Measurements from ENCODE around the gene ZKSCAN8. TPM values are rescaled to one million over a fixed set of nuclear protein-coding genes. Genes with fewer than 3 reads are reported as not detected.
"Not testable (repeated sequence)": the region's sequence is repeated elsewhere in the genome, so short reads cannot be mapped to it uniquely, and the experiment has no call there.

ZKSCAN8 gene
- 10.2 TPM for polyA plus RNA-seq (2013, experiment 1 of 2)
- 10.4 TPM for polyA plus RNA-seq (2013, experiment 2 of 2)

- no peaks in the 10 kb centered on the region for H3K27me3 ChIP-seq (ENCODE audit: insufficient read depth, low read length, poor library complexity)
- no peak within 1 kb of the TSS for H2BK15ac ChIP-seq (replicated peaks; ENCODE audit: low read depth)
- no peak within 1 kb of the TSS for H4K8ac ChIP-seq (ENCODE audit: low read depth, low read length)
- H3K79me2 ChIP-seq (ENCODE audit: control insufficient read depth, insufficient read depth, low read length), result peaks cover 17% of the 10 kb centered on the region
- H3K27ac ChIP-seq (ENCODE audit: low read depth, low read length), result peak within 1 kb of the TSS; percentile 4
- H3K4me2 ChIP-seq (ENCODE audit: low read length), result peak within 1 kb of the TSS; percentile 37
- peak within 1 kb of the TSS; percentile 73 for H3K4me3 ChIP-seq (ENCODE audit: low read length)
- H2BK120ac ChIP-seq (ENCODE audit: low read depth, low read length), result no peak within 1 kb of the TSS
- H4K5ac ChIP-seq (ENCODE audit: low read length), result no peak within 1 kb of the TSS
- WGBS (ENCODE audit: extremely low coverage, insufficient coverage, low lambda C conversion rate), result no CpG with 5 or more reads among the region's 52 CpGs
- no peaks in the 10 kb centered on the region for H3K4me1 ChIP-seq (ENCODE audit: control insufficient read depth, low read depth, low read length)
- H3K18ac ChIP-seq (ENCODE audit: low read length), result peak within 1 kb of the TSS; percentile 9
- no peak within 1 kb of the TSS for H2AK5ac ChIP-seq (ENCODE audit: low read length)
- H3K79me1 ChIP-seq (ENCODE audit: low read length), result peaks cover 6% of the 10 kb centered on the region
- peak within 1 kb of the TSS; percentile 86 for H3K9ac ChIP-seq (ENCODE audit: low read length)
- peaks cover 1% of the 10 kb centered on the region for H3K36me3 ChIP-seq (ENCODE audit: control insufficient read depth, insufficient read depth, low read length)
- no peak within 1 kb of the TSS for H3K4ac ChIP-seq (ENCODE audit: low read depth, low read length)
- no peak within 1 kb of the TSS for H3K23ac ChIP-seq (ENCODE audit: low read length)
- peak within 1 kb of the TSS; percentile 95 for H3K56ac ChIP-seq (ENCODE audit: low read length)
- peak; percentile 98 for DNase-seq
- peak within 1 kb of the TSS; percentile 21 for H2BK5ac ChIP-seq (ENCODE audit: low read length)
These were observed at the start of gene ZKSCAN8 for GRCh38 chr6:28141500-28142329. TSS of gene ZKSCAN8 (plus strand) at chr6:28141883. CDS start at chr6:28148408, 6,525 bp downstream.

- not testable (repeated sequence) for H2BK120ac ChIP-seq (ENCODE audit: low read depth, low read length); H3K79me1 ChIP-seq (ENCODE audit: low read length); H4K5ac ChIP-seq (ENCODE audit: low read length); H3K4me1 ChIP-seq (ENCODE audit: control insufficient read depth, low read depth, low read length); DNase-seq; H4K8ac ChIP-seq (ENCODE audit: low read depth, low read length); H2BK5ac ChIP-seq (ENCODE audit: low read length); H3K4ac ChIP-seq (ENCODE audit: low read depth, low read length); H3K36me3 ChIP-seq (ENCODE audit: control insufficient read depth, insufficient read depth, low read length); H3K27ac ChIP-seq (ENCODE audit: low read depth, low read length); H2BK15ac ChIP-seq (replicated peaks; ENCODE audit: low read depth); H3K27me3 ChIP-seq (ENCODE audit: insufficient read depth, low read length, poor library complexity); H3K18ac ChIP-seq (ENCODE audit: low read length); H3K9ac ChIP-seq (ENCODE audit: low read length); H3K4me3 ChIP-seq (ENCODE audit: low read length); H3K56ac ChIP-seq (ENCODE audit: low read length); H3K4me2 ChIP-seq (ENCODE audit: low read length); H3K79me2 ChIP-seq (ENCODE audit: control insufficient read depth, insufficient read depth, low read length); H2AK5ac ChIP-seq (ENCODE audit: low read length); H3K23ac ChIP-seq (ENCODE audit: low read length)
- no CpG with 5 or more reads among the region's 7 CpGs for WGBS (ENCODE audit: extremely low coverage, insufficient coverage, low lambda C conversion rate)
These were observed 39.5 kb upstream of the ZKSCAN8 start for GRCh38 chr6:28102222-28102621.

DNA sequence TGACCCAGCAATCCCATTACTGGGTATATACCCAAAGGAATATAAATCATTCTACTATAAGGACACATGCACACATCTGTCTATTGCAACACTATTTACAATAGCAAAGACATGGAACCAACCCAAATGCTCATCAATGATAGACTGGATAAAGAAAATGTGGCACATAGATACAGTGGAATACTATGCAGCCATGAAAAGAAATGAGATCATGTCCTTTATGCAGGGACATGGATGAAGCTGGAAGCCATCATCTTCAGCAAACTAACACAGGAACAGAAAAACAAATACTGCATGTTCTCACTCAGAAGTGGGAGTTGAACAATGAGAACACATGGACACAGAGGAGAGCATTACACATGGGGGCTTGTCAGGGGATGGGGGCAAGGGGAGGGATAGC, 39.0 kb upstream of the ZKSCAN8 start:
- not testable (repeated sequence) for H2BK5ac ChIP-seq (ENCODE audit: low read length); H3K36me3 ChIP-seq (ENCODE audit: control insufficient read depth, insufficient read depth, low read length); H4K5ac ChIP-seq (ENCODE audit: low read length); DNase-seq; H3K18ac ChIP-seq (ENCODE audit: low read length); H3K27me3 ChIP-seq (ENCODE audit: insufficient read depth, low read length, poor library complexity); H3K79me2 ChIP-seq (ENCODE audit: control insufficient read depth, insufficient read depth, low read length); H3K56ac ChIP-seq (ENCODE audit: low read length); H3K4me3 ChIP-seq (ENCODE audit: low read length); H4K8ac ChIP-seq (ENCODE audit: low read depth, low read length); H3K4ac ChIP-seq (ENCODE audit: low read depth, low read length); H3K23ac ChIP-seq (ENCODE audit: low read length); H3K4me1 ChIP-seq (ENCODE audit: control insufficient read depth, low read depth, low read length); H2AK5ac ChIP-seq (ENCODE audit: low read length); H3K27ac ChIP-seq (ENCODE audit: low read depth, low read length); H2BK120ac ChIP-seq (ENCODE audit: low read depth, low read length); H3K9ac ChIP-seq (ENCODE audit: low read length); H2BK15ac ChIP-seq (replicated peaks; ENCODE audit: low read depth); H3K79me1 ChIP-seq (ENCODE audit: low read length); H3K4me2 ChIP-seq (ENCODE audit: low read length)

DNA sequence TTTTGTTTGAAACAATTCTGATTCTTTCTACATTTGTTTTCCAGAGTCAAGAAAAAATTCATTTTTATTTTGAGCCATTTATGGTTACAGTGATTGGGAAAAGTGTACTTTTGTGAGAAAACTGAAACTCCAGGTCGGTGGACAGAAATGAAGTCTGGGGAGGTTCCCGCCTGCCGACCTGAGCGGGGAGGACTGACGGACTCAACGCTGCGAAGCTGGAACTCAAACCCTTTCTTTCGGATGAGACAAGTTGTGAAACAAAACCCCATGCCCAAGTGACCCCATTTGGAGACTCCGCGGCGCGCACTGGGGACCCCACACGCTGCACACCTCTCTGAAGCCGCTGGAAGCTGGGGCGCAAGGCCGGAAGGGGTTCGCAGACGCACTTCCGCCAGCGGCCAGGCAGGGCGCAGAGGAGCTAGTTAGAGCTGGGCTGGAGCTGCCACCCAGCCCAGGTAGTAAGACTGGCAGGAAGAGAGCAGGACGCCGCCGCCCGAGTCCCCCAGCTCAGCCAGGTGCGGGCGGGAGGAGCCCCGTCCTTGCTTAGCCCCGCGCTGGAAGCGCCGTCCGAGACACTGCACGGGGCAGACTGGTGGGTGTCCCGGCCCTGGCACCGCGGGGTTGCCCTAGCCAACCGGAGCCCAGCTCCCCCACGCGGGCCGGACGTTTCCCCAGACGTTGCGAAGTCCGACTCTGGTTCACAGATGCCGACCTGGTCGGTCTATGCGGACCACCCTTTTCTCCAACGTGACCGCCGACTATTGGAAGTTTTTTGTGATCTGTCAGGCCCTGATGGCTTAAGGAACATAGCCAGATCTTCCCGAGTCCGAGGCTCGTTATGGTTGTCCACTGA, 37.1 kb upstream of the ZKSCAN8 start:
- no peaks in the 10 kb centered on the region for H3K4me1 ChIP-seq (ENCODE audit: control insufficient read depth, low read depth, low read length)
- no peaks in the 10 kb centered on the region for H3K79me2 ChIP-seq (ENCODE audit: control insufficient read depth, insufficient read depth, low read length)
- H3K56ac ChIP-seq (ENCODE audit: low read length), result peak overlapping the region; percentile 95
- no peaks in the 10 kb centered on the region for H3K27me3 ChIP-seq (ENCODE audit: insufficient read depth, low read length, poor library complexity)
- H3K23ac ChIP-seq (ENCODE audit: low read length), result no peak overlapping the region
- peak; percentile 86 for DNase-seq
- H2BK120ac ChIP-seq (ENCODE audit: low read depth, low read length), result no peak overlapping the region
- WGBS (ENCODE audit: extremely low coverage, insufficient coverage, low lambda C conversion rate), result no CpG with 5 or more reads among the region's 54 CpGs
- no peak overlapping the region for H2AK5ac ChIP-seq (ENCODE audit: low read length)
- no peaks in the 10 kb centered on the region for H3K79me1 ChIP-seq (ENCODE audit: low read length)
- no peak overlapping the region for H3K4ac ChIP-seq (ENCODE audit: low read depth, low read length)
- H3K36me3 ChIP-seq (ENCODE audit: control insufficient read depth, insufficient read depth, low read length), result no peaks in the 10 kb centered on the region
- H2BK15ac ChIP-seq (replicated peaks; ENCODE audit: low read depth), result no peak overlapping the region
- H4K8ac ChIP-seq (ENCODE audit: low read depth, low read length), result no peak overlapping the region
- H3K18ac ChIP-seq (ENCODE audit: low read length), result peak overlapping the region; percentile 54
- H3K4me3 ChIP-seq (ENCODE audit: low read length), result peak overlapping the region; percentile 67
- H3K4me2 ChIP-seq (ENCODE audit: low read length), result peak overlapping the region; percentile 92
- H3K27ac ChIP-seq (ENCODE audit: low read depth, low read length), result no peak overlapping the region
- H2BK5ac ChIP-seq (ENCODE audit: low read length), result no peak overlapping the region
- no peak overlapping the region for H4K5ac ChIP-seq (ENCODE audit: low read length)
- peak overlapping the region; percentile 83 for H3K9ac ChIP-seq (ENCODE audit: low read length)

- WGBS (ENCODE audit: extremely low coverage, insufficient coverage, low lambda C conversion rate), result no CpG with 5 or more reads among the region's 5 CpGs
These were observed 36.4 kb upstream of the ZKSCAN8 start for GRCh38 chr6:28105245-28105639.

More at GRCh38 chr6:28105245-28105639, 36.4 kb upstream of the ZKSCAN8 start:
- DNase-seq, result peak; percentile 36
- H3K23ac ChIP-seq (ENCODE audit: low read length), result no peak overlapping the region
- peak overlapping the region; percentile 92 for H3K4me2 ChIP-seq (ENCODE audit: low read length)
- H3K79me2 ChIP-seq (ENCODE audit: control insufficient read depth, insufficient read depth, low read length), result no peaks in the 10 kb centered on the region
- H3K79me1 ChIP-seq (ENCODE audit: low read length), result no peaks in the 10 kb centered on the region
- H3K4ac ChIP-seq (ENCODE audit: low read depth, low read length), result no peak overlapping the region
- H3K56ac ChIP-seq (ENCODE audit: low read length), result peak overlapping the region; percentile 95
- H2BK120ac ChIP-seq (ENCODE audit: low read depth, low read length), result no peak overlapping the region
- no peaks in the 10 kb centered on the region for H3K27me3 ChIP-seq (ENCODE audit: insufficient read depth, low read length, poor library complexity)
- H3K4me1 ChIP-seq (ENCODE audit: control insufficient read depth, low read depth, low read length), result no peaks in the 10 kb centered on the region
- no peak overlapping the region for H3K27ac ChIP-seq (ENCODE audit: low read depth, low read length)
- H3K4me3 ChIP-seq (ENCODE audit: low read length), result peak overlapping the region; percentile 67
- H3K36me3 ChIP-seq (ENCODE audit: control insufficient read depth, insufficient read depth, low read length), result no peaks in the 10 kb centered on the region
- H3K18ac ChIP-seq (ENCODE audit: low read length), result no peak overlapping the region
- H2BK5ac ChIP-seq (ENCODE audit: low read length), result no peak overlapping the region
- no peak overlapping the region for H4K5ac ChIP-seq (ENCODE audit: low read length)
- H2BK15ac ChIP-seq (replicated peaks; ENCODE audit: low read depth), result no peak overlapping the region
- no peak overlapping the region for H2AK5ac ChIP-seq (ENCODE audit: low read length)
- peak overlapping the region; percentile 83 for H3K9ac ChIP-seq (ENCODE audit: low read length)
- no peak overlapping the region for H4K8ac ChIP-seq (ENCODE audit: low read depth, low read length)

Measured in mesendoderm (in vitro differentiated cells).